Stimulated activated CD8-positive, alpha-beta memory T cell treated with anti-CD3 and anti-CD28 coated beads, Interleukin-7, amount 100 ng/mL, for 4 hours (primary cell): Measurements from ENCODE around the gene PARP16.

Experiments
- DNase-seq, 2 donors: peaks; one replicate each; pipeline ENCODE4 v3.0.0-alpha.2; 2020; ENCODE audit warnings: low read depth in 2 of 2

PARP16 gene, protein sequence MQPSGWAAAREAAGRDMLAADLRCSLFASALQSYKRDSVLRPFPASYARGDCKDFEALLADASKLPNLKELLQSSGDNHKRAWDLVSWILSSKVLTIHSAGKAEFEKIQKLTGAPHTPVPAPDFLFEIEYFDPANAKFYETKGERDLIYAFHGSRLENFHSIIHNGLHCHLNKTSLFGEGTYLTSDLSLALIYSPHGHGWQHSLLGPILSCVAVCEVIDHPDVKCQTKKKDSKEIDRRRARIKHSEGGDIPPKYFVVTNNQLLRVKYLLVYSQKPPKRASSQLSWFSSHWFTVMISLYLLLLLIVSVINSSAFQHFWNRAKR

DNA sequence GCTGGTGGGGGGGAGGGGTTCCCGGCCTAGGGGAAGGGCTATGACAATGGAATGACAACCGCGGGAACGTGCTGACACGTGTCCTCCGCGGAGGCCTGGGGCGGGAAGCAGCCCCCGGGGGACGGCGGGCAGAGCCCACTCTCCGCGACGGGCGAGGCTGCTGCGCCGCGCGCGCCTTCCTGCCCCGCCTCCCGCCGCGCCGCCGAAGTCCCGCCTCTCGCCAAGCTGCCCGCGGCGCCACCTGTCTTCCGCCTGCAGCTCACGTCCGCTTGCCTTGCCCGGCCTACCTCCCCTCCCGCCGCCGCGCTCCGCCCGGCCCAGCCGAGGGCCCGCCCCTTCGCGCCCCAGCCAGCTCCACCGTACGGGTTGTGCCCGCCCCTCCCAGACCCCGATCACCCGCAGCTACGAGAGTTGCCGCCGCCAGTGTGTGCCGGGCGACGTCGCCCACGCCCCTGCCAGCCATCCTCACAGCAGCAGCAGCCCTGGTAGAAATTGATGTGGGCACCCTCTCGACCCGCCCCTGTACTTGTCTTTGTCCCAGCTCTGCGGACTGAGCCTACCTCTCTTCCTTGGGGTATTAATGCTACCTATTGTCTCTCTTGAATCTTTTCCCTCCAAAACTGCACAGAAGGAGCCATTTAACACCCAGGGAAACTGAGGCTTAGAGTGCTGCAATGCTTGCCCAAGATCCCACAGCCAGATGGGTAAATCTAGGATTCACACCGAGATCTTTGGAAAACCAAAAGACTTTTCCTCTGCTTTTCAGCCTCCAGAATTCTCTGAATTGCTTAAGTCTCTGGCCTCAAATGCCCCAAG lies at the start of gene PARP16:
TSS of gene PARP16 (minus strand) at position 180 of the 816 bp plus-strand sequence. CDS start 457 bp downstream, outside the sequence.
- peak; percentile 80 to 93 for DNase-seq

DNA sequence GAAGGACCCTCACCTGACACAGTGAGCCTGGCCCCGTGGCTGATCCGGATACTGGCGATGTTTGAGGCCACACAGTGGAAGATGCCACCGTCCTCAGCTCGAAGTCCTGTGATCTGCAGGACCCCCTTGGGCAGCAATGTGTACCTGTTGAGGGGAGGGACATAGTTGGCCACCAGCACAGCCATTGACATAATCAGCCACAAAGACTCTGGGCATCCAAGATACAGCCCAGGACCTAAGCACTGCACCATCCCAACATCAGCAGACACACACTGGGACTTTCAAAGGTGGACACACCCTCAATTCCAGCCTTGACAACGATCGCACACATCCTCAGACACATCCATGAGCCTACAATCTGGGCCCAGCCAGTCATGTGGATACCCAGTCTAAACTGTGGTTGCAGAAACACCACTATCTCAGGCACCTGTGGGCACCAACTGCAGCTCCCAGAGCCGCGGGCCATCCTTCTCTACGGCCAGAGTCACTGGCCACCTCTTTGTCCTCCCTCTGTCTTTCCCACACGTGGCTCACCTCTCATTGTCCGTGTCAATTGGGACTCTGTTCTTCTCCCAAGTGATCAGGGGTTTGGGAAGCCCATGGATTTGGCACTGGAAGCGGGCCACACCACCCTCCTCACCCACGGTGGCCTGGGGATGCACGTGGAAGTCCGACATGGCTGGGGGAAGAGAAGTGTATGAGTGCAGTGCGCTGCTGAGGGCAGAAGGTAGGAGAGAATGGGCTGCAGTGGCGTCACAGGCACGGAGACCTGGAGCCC lies 48.8 kb upstream of the PARP16 start:
- no peak for DNase-seq

DNA sequence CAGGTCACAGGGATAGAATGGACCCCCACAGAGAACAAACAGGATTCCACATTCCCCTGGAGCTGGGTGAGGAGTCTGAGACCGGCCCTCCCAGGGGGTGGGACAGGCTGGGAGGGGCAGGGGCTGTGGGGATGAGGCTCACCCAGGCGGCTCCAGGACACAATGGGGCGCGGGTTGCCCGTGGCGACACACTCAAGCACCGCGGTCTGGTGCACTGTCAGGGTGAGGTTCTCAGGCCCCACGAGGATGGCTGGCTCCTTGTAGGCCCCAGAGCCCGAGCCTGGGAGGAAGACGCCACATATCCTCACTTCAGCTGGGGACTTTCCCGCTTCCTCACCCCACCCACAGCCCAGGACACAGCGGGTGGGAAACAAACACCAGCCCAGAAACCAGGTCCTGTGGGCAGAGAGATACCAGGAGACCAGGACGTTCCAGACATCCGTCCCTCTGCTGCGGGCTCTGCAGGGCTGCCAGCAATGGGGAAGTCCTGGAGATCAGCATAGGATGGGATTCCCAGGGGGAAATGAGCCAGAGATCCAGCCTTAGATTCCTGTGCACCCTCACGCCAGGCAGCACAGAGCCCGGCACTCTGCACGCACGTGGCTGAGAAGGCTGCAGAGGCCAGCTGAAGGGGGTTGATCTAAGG lies 48.0 kb upstream of the PARP16 start:
- DNase-seq = no peak

- no peak for DNase-seq
These were observed 47.2 kb upstream of the PARP16 start for GRCh38 chr15:65333856-65334255.

DNA sequence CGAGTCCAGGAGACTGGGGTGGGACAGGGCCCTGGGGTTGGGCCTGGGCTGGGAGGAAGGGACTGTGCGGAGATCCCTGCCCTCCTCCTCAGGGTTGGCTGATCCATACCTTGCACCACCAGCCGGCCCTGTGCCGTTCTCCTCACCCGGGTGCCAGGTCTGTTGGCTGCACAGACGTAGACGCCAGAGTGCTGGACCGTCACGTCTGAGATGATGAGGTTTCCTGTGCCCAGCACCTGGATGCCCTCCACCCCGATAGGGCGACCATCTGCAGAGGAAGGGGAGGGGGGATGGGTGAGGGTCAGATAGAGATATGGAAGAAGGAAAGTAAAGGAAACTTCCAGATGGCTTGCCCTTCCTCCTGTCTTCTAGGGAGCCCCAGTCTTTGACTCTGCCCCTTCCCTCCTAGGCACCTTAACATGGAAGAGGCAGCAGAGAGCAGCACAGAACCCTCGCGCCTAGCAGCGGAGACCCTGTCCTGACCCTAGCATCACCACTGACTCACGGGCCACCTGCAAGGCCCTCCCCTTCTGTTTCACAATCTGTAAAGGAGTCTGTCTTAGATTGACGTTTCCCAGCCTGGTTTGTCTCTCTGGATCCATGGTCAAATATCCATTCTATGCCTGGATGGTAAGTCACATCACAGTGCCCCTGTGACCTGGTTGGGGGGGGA lies 46.6 kb upstream of the PARP16 start:
- no peak for DNase-seq

- no peak for DNase-seq
These were observed 45.9 kb upstream of the PARP16 start for GRCh38 chr15:65332391-65333147.

GRCh38 chr15:65331811-65332210 lies 45.1 kb upstream of the PARP16 start:
- DNase-seq = no peak

DNA sequence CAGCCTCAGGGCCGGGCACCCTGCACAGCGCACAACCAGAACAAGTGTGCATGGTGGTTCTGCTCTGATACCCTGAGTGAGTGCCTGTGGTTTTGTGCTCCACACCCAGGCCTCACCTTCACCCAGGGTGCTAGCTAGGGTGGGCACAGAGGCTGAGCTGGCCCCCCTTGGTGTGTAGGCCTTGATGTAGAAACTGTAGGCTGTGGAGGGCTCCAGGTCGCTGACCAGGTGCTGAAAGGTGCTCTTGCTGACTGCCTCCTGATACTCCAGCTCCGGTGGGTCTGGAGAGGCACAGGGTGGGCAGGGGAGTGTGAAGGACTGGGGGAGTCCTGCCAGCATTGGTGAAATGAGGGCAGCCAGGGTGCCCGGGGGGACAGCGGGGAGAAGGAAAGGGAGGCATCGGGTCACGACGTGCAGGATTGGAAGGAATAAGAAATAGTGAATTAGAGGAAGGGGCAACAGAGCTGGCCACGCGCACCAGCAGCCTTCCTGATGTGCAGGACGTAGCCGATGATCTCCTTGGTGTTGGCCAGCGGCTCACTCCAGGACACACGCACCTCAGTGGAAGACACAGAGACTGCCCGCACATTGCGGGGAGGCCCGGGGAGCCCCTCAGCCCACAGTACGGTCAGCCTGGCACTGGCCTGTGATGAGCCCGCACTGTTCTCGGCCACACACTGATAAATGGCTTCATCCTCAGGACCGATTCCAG lies 44.4 kb upstream of the PARP16 start:
- no peak for DNase-seq

- DNase-seq = no peak
These were observed 43.5 kb upstream of the PARP16 start for GRCh38 chr15:65329984-65330735.

DNA sequence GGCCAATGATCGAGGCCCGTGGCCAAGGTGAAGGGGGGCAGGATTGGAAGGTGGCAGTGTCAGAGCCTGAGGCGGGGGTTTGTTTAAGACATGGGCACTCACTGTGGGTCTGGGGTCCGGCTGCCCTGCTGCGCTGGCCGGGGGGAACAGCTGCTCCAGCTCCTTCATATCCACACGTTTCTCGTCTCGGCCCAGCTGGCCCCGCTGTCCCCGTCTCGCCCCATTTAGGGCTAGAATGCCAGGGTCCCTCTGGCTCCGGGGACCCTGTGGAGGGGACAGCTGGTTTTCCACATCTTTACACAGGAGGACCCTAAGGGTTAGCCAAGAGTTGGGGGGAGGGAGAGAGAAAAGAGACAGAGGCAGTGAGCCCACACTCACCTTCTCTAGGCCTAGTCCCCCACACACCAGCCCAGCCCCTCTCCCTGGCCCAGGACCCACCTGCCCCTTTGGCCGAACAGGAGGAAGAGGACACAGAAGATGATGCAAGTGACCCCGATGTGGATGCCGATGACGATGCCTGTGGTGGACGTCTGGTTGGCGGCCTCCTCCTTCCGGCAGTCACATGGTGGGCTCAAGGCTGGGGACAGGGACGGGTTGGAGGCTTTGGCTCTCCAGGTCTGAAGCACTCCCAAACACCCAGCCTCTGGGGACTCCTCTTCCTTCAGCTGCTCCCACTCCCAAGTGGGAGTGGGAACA lies 42.8 kb upstream of the PARP16 start:
- DNase-seq = no peak

DNA sequence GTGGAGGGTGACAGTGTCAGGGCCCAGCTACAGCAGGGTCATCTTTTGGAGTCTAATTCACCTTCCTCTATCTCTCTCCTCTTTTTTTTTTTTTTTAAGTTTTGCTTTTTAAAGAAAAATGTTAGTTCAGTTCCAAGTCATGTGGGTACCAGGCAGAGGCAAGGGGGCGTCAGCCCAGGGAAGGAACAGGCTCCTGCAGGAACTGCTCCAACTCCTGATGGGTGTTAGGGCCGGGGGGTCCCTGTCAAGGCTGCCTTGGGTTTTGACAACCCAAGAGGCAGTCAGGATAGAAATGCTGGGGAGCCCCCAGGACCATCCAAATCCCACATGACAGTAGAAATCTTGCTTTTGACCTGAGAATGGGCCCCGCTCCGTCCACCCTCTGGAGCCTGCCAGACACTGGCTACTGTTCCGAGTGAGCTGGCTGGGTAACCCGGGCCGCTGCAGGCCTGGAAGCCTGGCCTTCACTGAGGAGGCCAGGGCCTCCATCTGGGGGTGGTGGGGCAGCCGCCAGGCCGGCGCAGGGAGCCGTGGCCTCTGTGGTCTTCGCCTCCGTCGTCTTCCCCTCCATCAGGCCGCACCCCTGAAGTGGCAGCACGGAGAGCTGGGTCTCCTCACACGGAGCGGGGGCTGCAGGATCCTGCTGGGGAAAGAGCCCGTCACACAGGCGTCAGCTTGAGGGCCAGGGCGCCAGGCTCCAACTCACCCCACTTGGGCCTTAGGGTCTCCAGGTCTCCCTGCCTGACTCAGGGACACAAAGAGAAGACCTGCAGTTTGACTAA lies 42.0 kb upstream of the PARP16 start:
- no peak for DNase-seq

DNA sequence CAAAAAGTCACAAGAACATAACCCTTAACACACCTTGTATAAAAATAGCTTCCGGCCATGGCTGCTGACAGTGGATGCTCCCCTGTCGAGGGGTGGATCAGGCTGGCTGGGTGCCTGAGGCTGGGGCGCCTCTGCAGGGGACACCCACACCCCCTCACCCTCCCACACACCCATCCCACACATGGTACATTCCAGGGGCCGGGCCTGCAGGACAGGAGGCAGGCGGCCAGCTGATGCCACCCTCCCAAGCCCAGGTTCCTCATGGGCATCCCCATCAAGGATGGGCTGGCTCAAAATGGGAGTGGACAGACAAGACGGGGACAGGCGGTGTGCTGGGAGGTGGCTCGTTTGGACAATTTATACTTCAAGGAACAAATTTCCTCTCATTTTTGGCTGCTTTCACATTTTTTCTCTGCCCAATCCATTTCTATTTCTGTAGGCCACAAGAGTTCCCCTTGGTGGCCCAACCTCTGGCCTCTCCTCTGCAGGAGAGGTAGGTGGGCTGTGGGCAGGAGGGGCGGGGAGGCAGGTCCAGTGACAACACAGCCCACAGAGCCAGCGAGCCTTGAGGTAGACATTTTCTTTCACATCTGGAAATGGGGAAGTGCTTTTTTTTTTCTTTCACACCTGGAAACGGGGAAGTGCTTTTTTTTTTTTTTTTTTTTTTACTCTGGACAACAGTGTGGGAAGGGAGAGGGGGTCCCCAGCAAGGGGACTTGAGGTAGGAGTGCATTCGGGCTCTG lies 41.1 kb upstream of the PARP16 start:
- no peak for DNase-seq

- DNase-seq = no peak
These were observed 40.1 kb upstream of the PARP16 start for GRCh38 chr15:65326818-65327217.

- no peak for DNase-seq
These were observed 39.4 kb upstream of the PARP16 start for GRCh38 chr15:65326117-65326526.

- DNase-seq = no peak
These were observed 36.4 kb upstream of the PARP16 start for GRCh38 chr15:65323071-65323511.

DNA sequence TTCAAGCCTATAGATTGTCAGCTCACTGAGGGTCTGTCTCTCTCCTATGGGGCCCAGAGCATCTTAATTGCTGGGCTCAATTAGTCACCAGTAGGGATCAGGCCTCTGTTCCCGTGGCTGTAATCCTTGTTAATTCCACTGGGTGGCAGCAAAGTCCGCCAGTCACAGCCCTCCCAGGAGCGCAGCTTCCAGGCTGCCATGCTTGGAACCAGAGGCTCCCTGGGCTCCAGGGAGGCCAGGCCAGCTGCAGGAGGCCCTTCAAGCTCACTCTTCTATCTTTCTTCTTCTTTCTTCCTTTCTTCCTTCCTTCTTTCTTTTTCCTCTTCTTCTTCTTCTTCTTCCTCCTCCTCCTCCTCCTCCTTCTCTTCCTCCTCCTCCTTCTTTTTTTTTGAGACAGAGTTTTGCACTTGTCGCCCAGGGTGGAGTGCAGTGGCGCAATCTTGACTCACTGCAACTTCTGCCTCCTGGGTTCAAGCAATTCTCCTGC lies 32.2 kb upstream of the PARP16 start:
- DNase-seq = peak; percentile 55 to 56
